Fibroblast of mammary gland (primary cell): ENCODE data around the gene WNT2B.

ENCODE experiments used
- DNase-seq: peaks from one replicate; pipeline ENCODE4 v3.0.0-alpha.2; 2010; ENCODE audit warnings: low read depth
- H3K4me3 ChIP-seq: 2 replicates; pipeline ENCODE4 v1.5.1; 2011; ENCODE audit warnings: low read depth, mild to moderate bottlenecking, low read length, moderate library complexity; ENCODE audit not compliant: control insufficient read depth
- CTCF ChIP-seq: conservative IDR thresholded peaks from 2 replicates; pipeline ENCODE4 v1.5.1; 2011; ENCODE audit warnings: low read depth, low read length, inconsistent platforms; ENCODE audit not compliant: control insufficient read depth, insufficient read depth

The WNT2B gene

DNA sequence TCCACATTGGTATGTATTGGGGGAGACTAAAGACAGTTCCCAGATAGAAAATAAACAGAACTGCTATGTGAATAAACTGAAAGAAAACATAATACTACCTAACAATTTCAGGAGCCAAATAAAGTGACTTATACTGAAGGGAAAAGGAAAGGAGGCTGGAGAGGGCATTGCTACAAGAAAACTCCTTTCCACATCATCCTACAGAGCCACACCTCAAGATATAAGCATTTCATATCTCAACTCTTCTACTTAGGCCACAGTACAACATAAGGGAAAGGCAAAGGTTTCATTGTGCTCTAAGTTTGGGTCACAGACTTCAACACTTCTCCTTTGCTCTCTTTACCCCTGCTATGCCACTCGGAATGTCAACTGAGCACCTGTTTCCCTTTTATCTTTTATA lies 55.3 kb downstream of the WNT2B start:
- no peak for TF ChIP-seq CTCF
- no peak for DNase-seq
- H3K4me3 ChIP-seq: no peak overlapping the region

- no peak for DNase-seq
- no peak overlapping the region for H3K4me3 ChIP-seq
- no peak for TF ChIP-seq CTCF
These were observed 57.0 kb downstream of the WNT2B start for GRCh38 chr1:112565800-112566199.

DNA sequence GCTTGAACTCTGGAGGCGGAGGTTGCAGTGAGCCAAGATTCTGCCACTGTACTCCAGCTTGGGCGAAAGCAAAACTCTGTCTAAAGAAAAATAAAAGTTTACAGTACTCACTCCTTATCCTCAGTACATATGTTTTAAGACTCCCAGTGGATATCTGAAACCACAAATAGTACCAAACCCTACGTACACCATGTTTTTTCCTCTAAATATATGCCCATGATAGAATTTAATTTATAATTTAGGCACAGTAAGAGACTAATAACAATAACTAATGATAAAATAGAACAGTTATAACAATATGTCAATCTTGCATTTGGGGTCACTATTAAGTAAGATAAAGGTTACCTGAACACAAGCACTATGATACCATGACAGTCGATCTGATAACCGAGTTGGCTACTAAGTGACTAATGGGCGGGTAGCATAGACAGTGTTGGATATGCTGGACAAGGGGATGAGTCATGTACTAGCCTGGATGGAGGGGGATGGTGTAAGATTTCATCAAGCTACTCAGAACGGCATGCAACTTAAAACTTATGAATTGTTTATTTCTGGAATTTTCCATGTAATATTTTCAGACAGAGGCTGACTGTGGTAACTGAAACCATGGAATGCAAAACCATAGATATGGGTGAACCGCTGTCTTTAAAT lies 66.5 kb downstream of the WNT2B start:
- no peak overlapping the region for H3K4me3 ChIP-seq
- TF ChIP-seq CTCF: no peak
- peak; percentile 95 for DNase-seq

DNA sequence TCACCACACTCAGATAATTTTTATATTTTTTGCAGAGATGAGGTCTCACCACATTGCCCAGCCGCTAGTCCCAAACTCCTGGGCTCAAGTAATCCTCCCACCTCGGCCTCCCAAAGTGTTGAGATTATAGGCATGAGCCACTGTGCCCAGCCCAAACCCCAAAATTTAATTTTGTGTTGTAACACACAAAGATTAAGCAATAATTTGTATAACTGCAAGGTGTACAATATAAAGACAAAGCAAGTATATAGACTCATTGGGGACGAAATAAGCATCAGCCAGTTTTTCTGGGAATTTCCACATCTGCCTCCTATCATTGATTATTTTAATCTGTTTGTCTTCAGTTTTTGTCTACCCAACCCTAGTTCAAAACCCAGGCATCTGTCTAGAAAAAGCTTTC lies 67.5 kb downstream of the WNT2B start:
- no peak for DNase-seq
- no peak for TF ChIP-seq CTCF

More for the DNA sequence above, 67.5 kb downstream of the WNT2B start:
- H3K4me3 ChIP-seq: no peak overlapping the region
